ENCODE measurements around the gene DIP2C. TPM values are rescaled to one million over a fixed set of nuclear protein-coding genes. Genes with fewer than 3 reads are reported as not detected.

Gene DIP2C
- total RNA-seq, 1 donor from 2014 or later: 5.1 TPM

- DNase-seq (ENCODE audit: low read depth, low spot score): no peak
Measured at GRCh38 chr10:393787-394438, 295.6 kb downstream of the DIP2C start.

GRCh38 chr10:393106-393745, 296.2 kb downstream of the DIP2C start:
- DNase-seq (ENCODE audit: low read depth, low spot score): no peak

- no peak for DNase-seq (ENCODE audit: low read depth, low spot score)
Measured at GRCh38 chr10:392705-393037, 296.8 kb downstream of the DIP2C start.

- DNase-seq (ENCODE audit: low read depth, low spot score): no peak
Measured at GRCh38 chr10:391847-392704, 297.4 kb downstream of the DIP2C start.

- DNase-seq (ENCODE audit: low read depth, low spot score): no peak
Measured at GRCh38 chr10:391305-391704, 298.2 kb downstream of the DIP2C start.

GRCh38 chr10:390449-391100, 298.9 kb downstream of the DIP2C start:
- no peak for DNase-seq (ENCODE audit: low read depth, low spot score)

GRCh38 chr10:389836-390448, 299.5 kb downstream of the DIP2C start:
- DNase-seq (ENCODE audit: low read depth, low spot score): no peak

GRCh38 chr10:389261-389790, 300.1 kb downstream of the DIP2C start:
- DNase-seq (ENCODE audit: low read depth, low spot score): no peak

GRCh38 chr10:388661-389045, 300.8 kb downstream of the DIP2C start:
- no peak for DNase-seq (ENCODE audit: low read depth, low spot score)

- no peak for DNase-seq (ENCODE audit: low read depth, low spot score)
Measured at GRCh38 chr10:387909-388660, 301.4 kb downstream of the DIP2C start.

- no peak for DNase-seq (ENCODE audit: low read depth, low spot score)
Measured at GRCh38 chr10:387593-387891, 301.9 kb downstream of the DIP2C start.

GRCh38 chr10:386771-387592, 302.5 kb downstream of the DIP2C start:
- DNase-seq (ENCODE audit: low read depth, low spot score): no peak

GRCh38 chr10:385571-386300, 303.7 kb downstream of the DIP2C start:
- DNase-seq (ENCODE audit: low read depth, low spot score): no peak

GRCh38 chr10:384538-385305, 304.7 kb downstream of the DIP2C start:
- DNase-seq (ENCODE audit: low read depth, low spot score): no peak

- no peak for DNase-seq (ENCODE audit: low read depth, low spot score)
Measured at GRCh38 chr10:383519-383918, 305.9 kb downstream of the DIP2C start.

GRCh38 chr10:381805-382204, 307.7 kb downstream of the DIP2C start:
- DNase-seq (ENCODE audit: low read depth, low spot score): no peak

- no peak for DNase-seq (ENCODE audit: low read depth, low spot score)
Measured at GRCh38 chr10:381346-381745, 308.1 kb downstream of the DIP2C start.

- DNase-seq (ENCODE audit: low read depth, low spot score): no peak
Measured at GRCh38 chr10:380313-380940, 309.0 kb downstream of the DIP2C start.

Measured in pulmonary artery endothelial cell (primary cell).